Smooth muscle cell (in vitro differentiated cells): ENCODE data around the gene SLC29A1. TPM values are rescaled to one million over a fixed set of nuclear protein-coding genes. Genes with fewer than 3 reads are reported as not detected.

Source experiments
- DNase-seq: peaks from one replicate; lab custom pipeline; 2025; ENCODE audit not compliant: unreplicated experiment; lab: John Stamatoyannopoulos, UW
- H2AFZ ChIP-seq: fragments of 200-600 bp; sonication (generic); 2 replicates; pipeline ENCODE4 v1.6.0; 2016; ENCODE audit warnings: antibody characterized with exemption, low read depth, mild to moderate bottlenecking
- H3F3A ChIP-seq: fragments of 200-600 bp; sonication (generic); 2 replicates; pipeline ENCODE4 v1.6.0; 2017; ENCODE audit warnings: antibody characterized with exemption, low read depth
- H3K27ac ChIP-seq: fragments of 200-600 bp; sonication (generic); 2 replicates; pipeline ENCODE4 v1.5.1; 2016; ENCODE audit warnings: low read depth, mild to moderate bottlenecking
- H3K27me3 ChIP-seq: fragments of 200-600 bp; sonication (generic); 2 replicates; pipeline ENCODE4 v1.6.1; 2016; ENCODE audit warnings: low read depth, mild to moderate bottlenecking
- H3K36me3 ChIP-seq: fragments of 200-600 bp; sonication (generic); 2 replicates; pipeline ENCODE4 v1.5.1; 2016; ENCODE audit warnings: low read depth
- H3K4me1 ChIP-seq: fragments of 200-600 bp; sonication (generic); 2 replicates; pipeline ENCODE4 v1.5.1; 2016; ENCODE audit warnings: low read depth
- H3K4me2 ChIP-seq: fragments of 200-600 bp; sonication (generic); 2 replicates; pipeline ENCODE4 v1.6.0; 2016; ENCODE audit warnings: mild to moderate bottlenecking
- H3K4me3 ChIP-seq: fragments of 200-600 bp; sonication (generic); 2 replicates; pipeline ENCODE4 v1.5.1; 2016; ENCODE audit warnings: mild to moderate bottlenecking
- H3K79me2 ChIP-seq: fragments of 200-600 bp; sonication (generic); 2 replicates; pipeline ENCODE4 v1.6.0; 2016; ENCODE audit warnings: low read depth, mild to moderate bottlenecking
- H3K9ac ChIP-seq: fragments of 200-600 bp; sonication (generic); 2 replicates; pipeline ENCODE4 v1.6.0; 2016; ENCODE audit warnings: low read depth
- H3K9me3 ChIP-seq: fragments of 200-600 bp; sonication (generic); replicated peaks from 2 replicates; pipeline ENCODE4 v1.5.1; 2016; ENCODE audit warnings: low read depth
- H4K20me1 ChIP-seq: fragments of 200-600 bp; sonication (generic); 2 replicates; pipeline ENCODE4 v1.6.0; 2016; ENCODE audit warnings: low read depth
- CTCF ChIP-seq: fragments of 200-600 bp; sonication (generic); IDR thresholded peaks from 2 replicates; pipeline ENCODE4 v1.5.1; 2017; ENCODE audit warnings: borderline replicate concordance, mild to moderate bottlenecking, antibody characterized with exemption; ENCODE audit not compliant: insufficient read depth, poor library complexity, severe bottlenecking
- WGBS: methylation state at CpG from one replicate; pipeline ENCODE4 v1.1.7; 2016; ENCODE audit warnings: low lambda C conversion rate; 5-methylcytosine and 5-hydroxymethylcytosine counted together
- polyA plus RNA-seq: library from polyadenylated mRNA; unstranded; fragments of >200 nt; fragmentation: Nextera tagmentation; extraction: Ambion mirVana; gene quantifications from 2 replicates; pipeline ENCODE4 v1.2.1, GENCODE V29; 2016
- total RNA-seq: library from RNA; depleted of rRNA; stranded (reverse); fragments of >200 nt; gene quantifications from 2 replicates; pipeline ENCODE4 v1.2.3, GENCODE V29; 2014

Gene SLC29A1
- total and polyA plus RNA-seq, 2 experiments from 2014 or later = 7.4 to 8.0 TPM

GRCh38 chr6:44269178-44269920 is 46.0 kb downstream of the SLC29A1 start:
- no peak for TF ChIP-seq CTCF
- Histone ChIP-seq H3K36me3 (no peaks in the 10 kb centered on the region), H3K27me3 (peaks cover 57% of the 10 kb centered on the region), H3K4me3 (no peak overlapping the region), H3K9me3 (no peaks in the 10 kb centered on the region), H3K4me1 (peaks cover 11% of the 10 kb centered on the region), H3F3A (no peaks in the 10 kb centered on the region), H2AFZ (no peak overlapping the region), H3K27ac (no peak overlapping the region), H4K20me1 (peaks cover 4% of the 10 kb centered on the region), H3K4me2 (no peak overlapping the region), H3K9ac (no peak overlapping the region), H3K79me2 (peaks cover 3% of the 10 kb centered on the region)
- WGBS = 88% methylated on average over 1 of the region's 1 CpG
- no peak for DNase-seq

GRCh38 chr6:44269921-44270525 is 46.6 kb downstream of the SLC29A1 start, which contains the start of gene TMEM151B:
Gene TMEM151B, plus strand, starts transcription at chr6:44270450. Its CDS starts 293 bp downstream, at chr6:44270743.
- no peak for TF ChIP-seq CTCF
- peak within 1 kb of the TSS; percentile 40 for H3K4me3 ChIP-seq
- no peak for DNase-seq
- H3F3A ChIP-seq = no peaks in the 10 kb centered on the region
- no peak within 1 kb of the TSS for H3K9ac ChIP-seq
- H4K20me1 ChIP-seq = no peaks in the 10 kb centered on the region
- 16% methylated on average over 11 of the region's 29 CpGs for WGBS
- H3K4me2 ChIP-seq = peak within 1 kb of the TSS; percentile 86
- H3K27ac ChIP-seq = no peak within 1 kb of the TSS
- H2AFZ ChIP-seq = no peak within 1 kb of the TSS
- H3K27me3 ChIP-seq = peaks cover 58% of the 10 kb centered on the region
- H3K79me2 ChIP-seq = no peaks in the 10 kb centered on the region
- H3K9me3 ChIP-seq = no peaks in the 10 kb centered on the region
- peaks cover 6% of the 10 kb centered on the region for H3K4me1 ChIP-seq
- no peaks in the 10 kb centered on the region for H3K36me3 ChIP-seq

GRCh38 chr6:44270526-44271405 is 47.4 kb downstream of the SLC29A1 start:
- Histone ChIP-seq H4K20me1 (no peaks in the 10 kb centered on the region), H3K36me3 (no peaks in the 10 kb centered on the region), H3K27me3 (peaks cover 66% of the 10 kb centered on the region), H3F3A (no peaks in the 10 kb centered on the region), H3K27ac (no peak overlapping the region), H3K9me3 (no peaks in the 10 kb centered on the region), H3K4me1 (peaks cover 4% of the 10 kb centered on the region), H2AFZ (no peak overlapping the region), H3K9ac (no peak overlapping the region), H3K79me2 (no peaks in the 10 kb centered on the region), H3K4me2 (peak overlapping the region; percentile 86), H3K4me3 (peak overlapping the region; percentile 40)
- 21% methylated on average over 13 of the region's 90 CpGs for WGBS
- no peak for DNase-seq
- no peak for TF ChIP-seq CTCF
